Measurements from ENCODE around the gene BCAP29.
"Not testable (repeated sequence)": the region's sequence is repeated elsewhere in the genome, so short reads cannot be mapped to it uniquely, and the experiment has no call there.

Gene BCAP29, protein sequence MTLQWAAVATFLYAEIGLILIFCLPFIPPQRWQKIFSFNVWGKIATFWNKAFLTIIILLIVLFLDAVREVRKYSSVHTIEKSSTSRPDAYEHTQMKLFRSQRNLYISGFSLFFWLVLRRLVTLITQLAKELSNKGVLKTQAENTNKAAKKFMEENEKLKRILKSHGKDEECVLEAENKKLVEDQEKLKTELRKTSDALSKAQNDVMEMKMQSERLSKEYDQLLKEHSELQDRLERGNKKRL

DNA sequence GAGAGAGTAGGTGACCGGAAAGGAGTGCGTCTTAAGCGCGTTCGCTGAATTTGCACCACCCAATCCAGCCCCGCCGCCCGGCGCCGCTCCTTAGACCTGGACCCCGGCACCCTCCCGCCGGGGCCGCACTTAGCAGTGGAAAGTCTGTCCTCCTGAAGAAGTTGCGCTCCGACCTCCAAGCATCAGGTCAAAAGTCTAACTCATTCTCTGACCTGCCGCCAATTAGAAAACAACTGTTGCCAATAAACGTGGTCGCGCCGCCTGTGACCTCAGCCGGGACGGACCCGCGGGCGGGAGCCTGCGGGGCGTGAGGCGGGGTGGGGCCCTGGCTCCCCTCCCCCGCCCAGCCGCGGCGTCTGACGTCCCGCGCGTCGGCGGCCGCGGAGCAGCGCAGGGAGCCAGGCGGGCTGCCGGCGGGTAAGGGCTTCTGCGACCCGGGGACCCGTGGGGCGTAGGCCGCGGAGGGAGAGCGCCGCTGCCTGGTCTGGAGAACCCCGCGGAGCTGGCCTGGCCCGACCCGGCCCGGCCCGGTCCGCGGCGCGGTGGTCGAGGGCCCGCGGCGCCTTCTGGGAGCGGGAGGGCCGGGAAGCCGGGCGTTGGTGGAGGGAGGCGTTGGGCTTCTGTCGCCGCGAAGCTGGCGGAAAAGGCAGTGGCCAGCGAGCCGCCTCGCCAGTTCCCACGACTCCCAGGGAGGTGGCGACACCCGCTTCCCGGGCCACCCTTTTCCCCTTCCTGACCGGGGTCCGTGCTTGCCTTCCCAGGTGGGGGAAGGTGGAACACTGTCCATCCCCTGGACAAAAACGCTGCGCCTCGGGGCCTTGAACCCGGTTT, at the start of gene BCAP29:
Gene BCAP29 (plus strand): TSS at position 362 of the 831 bp plus-strand sequence. CDS start 527 bp downstream, outside the sequence.
- H3K4me3 ChIP-seq (ENCODE audit: low read depth, low read length) = peak within 1 kb of the TSS; percentile 89
- TF ChIP-seq, protein P1, sequence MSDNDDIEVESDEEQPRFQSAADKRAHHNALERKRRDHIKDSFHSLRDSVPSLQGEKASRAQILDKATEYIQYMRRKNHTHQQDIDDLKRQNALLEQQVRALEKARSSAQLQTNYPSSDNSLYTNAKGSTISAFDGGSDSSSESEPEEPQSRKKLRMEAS (IDR thresholded peaks at IDR 0.05; ENCODE audit: low read depth, low read length) = peak; percentile 64; the same call in 1 of the 2 replicates
- peak; percentile 74 for TF ChIP-seq POLR2A (IDR thresholded peaks at IDR 0.05; ENCODE audit: extremely low read depth, insufficient read length)
- no peak for TF ChIP-seq CTCF (IDR thresholded peaks at IDR 0.05; ENCODE audit: low read depth, low read length)
- TF ChIP-seq MYC (IDR thresholded peaks at IDR 0.05; ENCODE audit: low read depth, low read length) = peak; percentile 71
- DNase-seq (ENCODE audit: low read depth) = peak; percentile 90

GRCh38 chr7:107530751-107531150, 49.3 kb upstream of the BCAP29 start:
- TF ChIP-seq MYC (IDR thresholded peaks at IDR 0.05; ENCODE audit: low read depth, low read length) (no peak), CTCF (IDR thresholded peaks at IDR 0.05; ENCODE audit: low read depth, low read length) (no peak), POLR2A (IDR thresholded peaks at IDR 0.05; ENCODE audit: extremely low read depth, insufficient read length) (no peak)
- TF ChIP-seq, protein P1 (IDR thresholded peaks at IDR 0.05; ENCODE audit: low read depth, low read length) = no peak
- DNase-seq (ENCODE audit: low read depth) = no peak
- no peak overlapping the region for H3K4me3 ChIP-seq (ENCODE audit: low read depth, low read length)

DNA sequence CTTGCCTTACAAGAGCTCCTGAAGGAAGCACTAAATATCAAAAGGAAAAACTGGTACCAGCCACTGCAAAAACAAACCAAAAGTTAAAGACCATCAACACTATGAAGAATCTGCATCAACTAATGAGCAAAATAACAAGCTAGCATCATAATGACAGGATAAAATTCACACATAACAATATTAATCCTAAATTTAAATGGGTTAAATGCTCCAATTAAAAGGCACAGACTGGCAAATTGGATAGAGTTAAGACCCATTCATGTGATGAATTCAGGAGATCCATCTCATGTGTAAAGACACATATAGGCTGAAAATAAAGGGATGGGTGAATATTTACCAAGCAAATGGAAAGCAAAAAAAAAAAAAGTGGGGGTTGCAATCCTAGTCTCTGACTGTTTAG, 45.9 kb upstream of the BCAP29 start:
- H3K4me3 ChIP-seq (ENCODE audit: low read depth, low read length) = no peak overlapping the region
- no peak for TF ChIP-seq POLR2A (IDR thresholded peaks at IDR 0.05; ENCODE audit: extremely low read depth, insufficient read length)
- TF ChIP-seq MYC (IDR thresholded peaks at IDR 0.05; ENCODE audit: low read depth, low read length) = no peak
- TF ChIP-seq, protein P1 (IDR thresholded peaks at IDR 0.05; ENCODE audit: low read depth, low read length) = no peak
- no peak for TF ChIP-seq CTCF (IDR thresholded peaks at IDR 0.05; ENCODE audit: low read depth, low read length)
- DNase-seq (ENCODE audit: low read depth) = no peak

GRCh38 chr7:107537228-107537627, 42.8 kb upstream of the BCAP29 start:
- H3K4me3 ChIP-seq (ENCODE audit: low read depth, low read length); DNase-seq (ENCODE audit: low read depth): not testable (repeated sequence)

- no peak for TF ChIP-seq MYC (IDR thresholded peaks at IDR 0.05; ENCODE audit: low read depth, low read length)
- TF ChIP-seq, protein P1 (IDR thresholded peaks at IDR 0.05; ENCODE audit: low read depth, low read length) = no peak
- no peak for TF ChIP-seq CTCF (IDR thresholded peaks at IDR 0.05; ENCODE audit: low read depth, low read length)
- TF ChIP-seq POLR2A (IDR thresholded peaks at IDR 0.05; ENCODE audit: extremely low read depth, insufficient read length) = no peak
- no peak overlapping the region for H3K4me3 ChIP-seq (ENCODE audit: low read depth, low read length)
- DNase-seq (ENCODE audit: low read depth) = no peak
Observed at GRCh38 chr7:107538001-107538400, 42.0 kb upstream of the BCAP29 start.

DNA sequence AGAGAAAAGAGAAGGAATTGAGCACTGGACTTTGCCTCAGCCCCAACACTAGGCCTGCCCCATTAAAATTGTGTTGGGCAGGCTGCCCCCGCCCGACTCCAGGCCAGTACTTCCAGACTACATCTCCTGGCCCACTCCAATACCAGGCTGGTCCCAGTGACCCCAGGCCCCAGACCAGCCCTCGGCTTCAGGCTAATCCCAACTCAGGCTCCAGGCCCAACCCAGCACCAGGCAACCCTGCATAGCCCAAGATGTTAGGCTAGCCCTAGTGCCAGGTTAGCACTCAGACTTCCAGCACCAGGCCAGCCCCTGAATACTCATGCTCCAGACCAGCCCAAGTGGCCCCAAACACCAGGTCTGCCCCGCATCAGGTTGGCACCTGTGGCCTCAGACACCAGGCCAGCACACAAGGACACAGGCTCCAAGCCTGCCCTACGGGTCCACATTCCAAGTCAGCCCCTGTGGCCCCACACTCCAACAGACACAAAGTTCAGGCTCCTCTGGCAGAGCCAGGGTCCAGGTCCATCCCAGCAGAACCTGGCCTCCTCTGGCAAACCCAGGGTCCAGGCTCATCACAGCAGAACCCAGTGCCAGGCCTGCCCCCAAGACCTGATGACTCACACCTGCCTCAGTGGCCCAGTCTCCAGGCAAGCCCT, 36.6 kb upstream of the BCAP29 start:
- DNase-seq (ENCODE audit: low read depth) = no peak
- H3K4me3 ChIP-seq (ENCODE audit: low read depth, low read length) = no peak overlapping the region
- TF ChIP-seq, protein P1 (IDR thresholded peaks at IDR 0.05; ENCODE audit: low read depth, low read length) = no peak
- TF ChIP-seq CTCF (IDR thresholded peaks at IDR 0.05; ENCODE audit: low read depth, low read length) (no peak), MYC (IDR thresholded peaks at IDR 0.05; ENCODE audit: low read depth, low read length) (no peak), POLR2A (IDR thresholded peaks at IDR 0.05; ENCODE audit: extremely low read depth, insufficient read length) (no peak)
